Kidney tubule cell (primary cell): Measurements from ENCODE around the gene SNTG2.

Experiments
- DNase-seq: peaks from one replicate; pipeline ENCODE4 v3.0.0-alpha.2; 2018; ENCODE audit warnings: low spot score

SNTG2 gene

DNA sequence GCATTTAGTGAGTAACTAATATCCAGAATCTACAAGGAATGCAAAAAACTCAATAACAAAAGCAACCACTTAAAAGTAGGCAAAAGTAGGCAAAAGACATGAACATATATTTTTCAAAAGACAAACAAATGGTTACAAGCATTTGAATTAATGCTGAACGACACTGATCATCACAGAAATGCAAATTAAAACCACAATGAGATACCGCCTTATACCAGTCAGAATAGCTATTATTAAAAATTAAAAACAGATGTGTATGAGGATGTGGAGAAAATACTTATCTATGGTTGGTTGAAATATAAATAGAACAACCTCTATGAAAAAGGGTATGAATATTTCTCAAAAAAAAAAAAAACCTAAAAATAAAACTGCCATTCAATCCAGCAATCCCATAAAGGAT is 51.7 kb downstream of the SNTG2 start:
- no peak for DNase-seq

DNA sequence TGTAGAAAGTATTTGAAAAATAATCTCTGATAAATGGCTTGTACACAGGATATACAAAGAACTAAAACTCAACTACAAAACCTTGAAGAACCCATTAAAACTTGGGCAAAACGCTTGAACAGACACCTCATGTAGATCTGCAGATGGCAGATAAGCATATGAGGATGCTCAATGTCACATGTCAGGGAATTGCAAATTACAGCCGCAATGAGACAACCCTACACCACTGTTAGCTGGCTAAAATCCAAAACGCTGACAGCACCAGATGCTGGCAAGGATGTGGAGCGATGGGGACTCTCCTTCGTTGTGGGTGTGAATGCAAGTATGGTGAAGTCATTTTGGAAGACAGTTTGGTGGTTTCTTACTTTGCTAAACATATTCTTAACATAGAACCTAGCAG is 53.7 kb downstream of the SNTG2 start:
- no peak for DNase-seq

DNA sequence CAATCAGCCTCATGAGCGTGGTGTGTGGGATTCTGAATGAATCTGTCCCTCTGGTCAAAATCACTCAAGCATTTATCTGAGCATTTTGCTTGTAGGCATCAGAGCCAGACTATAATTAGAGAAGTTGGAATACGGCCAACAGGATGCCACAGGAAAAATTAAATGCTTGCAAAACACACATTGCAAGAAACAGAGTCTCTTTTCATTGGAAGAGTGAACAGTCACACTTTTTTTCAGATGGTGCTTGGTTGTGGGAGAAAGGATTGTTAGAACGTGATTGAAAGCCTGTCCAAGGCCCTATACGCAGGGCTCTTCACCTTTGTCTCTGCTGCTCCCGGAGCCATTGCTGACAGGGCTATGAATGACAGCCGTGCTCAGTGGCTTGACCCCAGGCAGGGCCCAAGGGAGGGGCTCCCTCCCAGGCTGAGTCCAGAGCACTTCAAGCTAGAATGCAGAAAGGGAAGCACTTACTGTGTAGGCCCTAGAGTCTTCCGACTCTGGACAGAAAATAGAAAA is 59.8 kb downstream of the SNTG2 start:
- DNase-seq, result peak; percentile 65

DNA sequence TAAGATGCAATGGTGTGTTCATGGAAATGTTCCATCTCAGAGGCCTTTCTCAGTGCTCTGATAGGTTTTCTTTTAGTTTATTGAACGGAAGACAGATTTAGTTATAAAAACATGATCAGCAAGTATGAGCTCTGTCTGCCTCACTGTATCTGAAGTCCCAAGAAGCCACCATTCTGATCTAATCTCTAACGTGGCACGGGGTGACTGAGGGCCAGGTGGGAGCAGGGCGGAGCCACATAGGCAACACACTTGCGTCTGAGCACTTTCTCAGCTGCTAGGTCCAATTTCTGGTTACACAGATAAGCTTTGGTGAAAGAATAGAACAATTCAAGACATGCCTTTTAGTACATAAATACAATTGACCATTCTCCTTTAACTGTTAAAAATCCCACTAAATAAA is 60.4 kb downstream of the SNTG2 start:
- DNase-seq, result no peak

DNA sequence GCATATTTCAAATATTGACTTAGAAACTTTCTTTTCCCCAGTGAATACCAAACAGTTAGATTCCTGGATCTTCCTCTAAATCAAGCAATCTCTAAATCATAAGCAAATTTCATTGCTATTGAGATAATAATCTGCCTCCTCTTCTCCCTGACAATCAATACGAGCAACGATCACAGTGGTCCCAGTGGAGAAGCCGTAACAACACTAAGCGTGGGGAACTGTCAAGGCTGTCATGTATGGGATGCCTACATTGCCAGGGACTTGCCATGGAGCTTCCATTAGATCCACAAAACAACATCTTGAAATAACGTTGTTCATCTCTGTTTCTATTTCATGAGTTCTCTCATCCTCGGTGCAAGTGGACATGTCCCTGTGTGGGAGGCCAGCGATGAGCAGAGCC is 61.3 kb downstream of the SNTG2 start:
- no peak for DNase-seq

DNA sequence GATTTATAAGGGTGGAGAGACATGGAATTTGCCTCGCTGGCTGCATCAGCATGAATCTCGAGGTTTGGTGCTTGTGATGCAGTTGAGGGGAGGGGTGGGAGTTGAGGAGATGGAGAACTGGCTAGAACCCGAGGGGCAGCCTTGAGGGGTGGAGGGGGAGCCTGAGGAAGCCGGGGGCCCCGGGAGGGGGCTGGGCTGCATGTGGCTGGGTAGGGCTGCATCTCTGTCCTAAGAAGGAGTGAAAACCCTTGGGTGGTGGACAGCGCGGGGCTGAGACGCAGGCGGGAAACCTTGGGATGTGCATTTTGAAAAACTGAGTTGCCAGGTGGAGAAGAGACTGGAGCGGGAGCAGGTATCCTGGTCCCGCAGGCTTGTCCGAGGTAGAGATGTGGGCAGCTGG is 64.2 kb downstream of the SNTG2 start:
- DNase-seq, result no peak

DNA sequence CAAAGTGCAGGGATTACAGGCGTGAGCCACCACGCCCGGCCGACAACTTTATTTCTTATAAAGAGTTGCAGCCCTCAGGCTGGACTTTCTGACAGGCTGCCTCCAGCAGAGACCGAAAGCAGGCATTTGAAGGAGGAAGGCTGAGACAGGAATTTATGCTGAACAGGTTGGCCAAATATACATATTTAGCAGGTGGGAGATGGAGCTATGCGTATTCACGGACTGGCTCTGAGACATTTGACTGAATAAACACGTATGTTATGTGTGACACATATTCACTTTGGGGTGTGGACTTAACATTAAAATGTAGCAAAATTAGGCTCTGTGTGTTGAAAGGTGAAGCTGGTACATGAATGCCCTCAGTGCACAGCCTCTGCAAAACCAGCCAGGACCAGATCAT is 65.9 kb downstream of the SNTG2 start:
- DNase-seq, result no peak

DNA sequence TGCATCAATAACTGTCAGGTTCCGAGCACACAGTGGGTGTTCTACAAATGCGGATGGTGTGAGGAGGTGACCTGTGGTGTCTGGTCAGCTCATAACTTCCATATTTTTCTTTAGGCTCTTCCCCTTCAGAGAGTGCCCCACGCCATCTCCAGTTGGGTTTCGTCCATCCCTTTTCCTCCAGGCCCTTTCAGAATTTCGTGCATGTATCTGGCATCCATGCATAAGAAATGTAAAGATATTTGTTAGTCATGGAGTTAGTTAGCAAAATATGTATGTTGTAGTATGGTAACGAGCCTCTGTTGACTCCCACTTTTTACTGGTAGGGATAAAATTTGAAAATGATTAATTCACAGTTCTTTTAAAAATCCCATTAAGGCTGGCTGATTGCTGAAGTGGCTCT is 67.2 kb downstream of the SNTG2 start:
- no peak for DNase-seq

DNA sequence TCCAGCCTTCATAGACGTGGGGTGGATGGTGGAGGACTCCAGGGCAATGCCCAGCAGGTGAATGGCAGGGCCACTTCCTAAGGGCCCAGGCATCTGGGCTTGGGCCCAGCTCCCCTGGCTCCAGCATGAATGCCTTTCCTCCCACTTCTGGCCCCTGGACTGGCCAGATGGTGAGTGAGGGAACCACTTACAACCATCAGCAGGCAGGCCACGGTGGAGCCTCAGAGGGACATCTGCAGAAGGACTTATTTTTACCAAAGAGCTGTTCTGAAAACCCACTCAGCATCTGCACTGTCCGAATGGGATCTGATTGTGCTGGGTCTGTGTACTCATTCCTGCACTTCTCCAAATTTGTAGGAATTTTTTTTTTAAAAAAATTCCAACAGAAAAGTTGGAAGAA is 69.6 kb downstream of the SNTG2 start:
- DNase-seq, result no peak

GRCh38 chr2:1022178-1022577 is 71.5 kb downstream of the SNTG2 start:
- DNase-seq, result no peak

GRCh38 chr2:1024981-1025380 is 74.3 kb downstream of the SNTG2 start:
- DNase-seq, result peak; percentile 4

DNA sequence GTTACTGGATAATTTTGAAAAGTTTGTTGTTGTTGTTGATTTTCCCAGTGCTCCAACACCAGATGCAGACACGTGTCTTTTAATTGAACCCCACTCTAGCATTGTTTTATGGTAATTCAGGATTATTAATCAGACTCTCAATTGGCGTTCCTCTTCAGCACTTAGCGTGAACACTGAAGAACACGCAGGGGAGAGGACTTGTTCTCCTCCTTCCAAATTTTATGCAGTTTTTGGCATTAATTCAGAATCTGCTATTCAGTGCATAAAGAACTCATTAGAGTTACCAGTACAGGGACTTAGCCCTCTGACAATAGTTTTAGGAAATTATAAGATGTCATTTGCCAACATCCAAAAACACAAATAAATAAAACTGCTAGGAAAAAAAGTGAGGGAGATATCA is 75.5 kb downstream of the SNTG2 start:
- DNase-seq, result no peak

DNA sequence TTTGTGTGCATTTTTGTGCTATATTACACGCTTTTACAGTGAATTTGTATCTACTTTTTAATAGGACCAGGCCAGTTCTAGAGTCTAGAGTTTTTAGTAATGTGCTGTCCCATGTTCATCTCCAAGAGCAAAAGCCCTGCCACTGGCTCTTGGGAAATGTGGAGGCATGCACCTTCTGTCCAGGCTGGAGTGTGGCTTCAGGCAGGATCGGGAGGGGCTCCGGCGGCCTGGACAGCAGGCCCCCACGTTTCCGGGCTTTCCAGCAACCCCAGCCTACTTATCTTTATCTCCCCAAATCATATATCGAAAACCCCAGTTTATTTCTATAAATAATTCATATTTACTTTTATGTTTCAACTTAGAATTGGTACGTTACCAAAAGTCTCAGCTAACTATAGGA is 78.2 kb downstream of the SNTG2 start:
- no peak for DNase-seq

DNA sequence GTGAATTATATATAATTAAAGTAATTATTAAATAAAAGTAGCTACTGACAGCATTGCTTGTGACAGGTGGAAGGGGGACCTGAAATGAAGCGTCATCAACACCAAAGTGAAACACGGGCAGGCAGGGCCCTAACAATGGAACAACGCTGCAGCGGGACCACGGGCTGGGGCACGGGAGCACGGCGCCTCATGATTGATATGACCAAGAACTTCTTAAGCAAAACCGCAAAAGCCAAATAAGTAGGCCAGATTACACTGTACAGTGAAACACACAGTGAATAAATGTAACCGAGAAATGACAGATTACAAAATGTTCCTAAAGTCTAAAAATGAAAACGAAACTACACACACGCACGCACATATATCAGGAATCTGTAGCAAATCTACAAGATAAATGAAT is 81.4 kb downstream of the SNTG2 start:
- no peak for DNase-seq

GRCh38 chr2:1033069-1033468 is 82.4 kb downstream of the SNTG2 start:
- DNase-seq, result no peak

GRCh38 chr2:1037066-1037465 is 86.4 kb downstream of the SNTG2 start:
- no peak for DNase-seq

DNA sequence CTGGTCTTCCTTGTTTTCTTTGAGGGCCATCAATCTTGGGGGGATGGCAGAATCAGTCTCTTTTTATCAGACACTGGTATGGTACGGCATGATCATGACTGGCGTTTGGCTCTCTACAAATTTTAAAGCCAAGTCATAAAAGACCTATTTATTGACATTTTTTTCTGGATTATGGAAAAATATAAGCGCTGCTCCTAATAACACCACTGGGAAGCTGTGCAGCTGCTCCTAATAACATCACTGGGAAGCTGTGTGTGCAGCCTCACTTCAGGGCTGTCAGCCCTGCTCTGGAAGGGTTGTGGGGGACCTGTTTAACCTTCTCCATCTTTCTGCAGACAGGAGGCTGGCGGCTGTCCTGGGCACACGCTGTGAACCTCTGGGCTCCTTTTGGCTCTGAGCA is 88.9 kb downstream of the SNTG2 start:
- no peak for DNase-seq

DNA sequence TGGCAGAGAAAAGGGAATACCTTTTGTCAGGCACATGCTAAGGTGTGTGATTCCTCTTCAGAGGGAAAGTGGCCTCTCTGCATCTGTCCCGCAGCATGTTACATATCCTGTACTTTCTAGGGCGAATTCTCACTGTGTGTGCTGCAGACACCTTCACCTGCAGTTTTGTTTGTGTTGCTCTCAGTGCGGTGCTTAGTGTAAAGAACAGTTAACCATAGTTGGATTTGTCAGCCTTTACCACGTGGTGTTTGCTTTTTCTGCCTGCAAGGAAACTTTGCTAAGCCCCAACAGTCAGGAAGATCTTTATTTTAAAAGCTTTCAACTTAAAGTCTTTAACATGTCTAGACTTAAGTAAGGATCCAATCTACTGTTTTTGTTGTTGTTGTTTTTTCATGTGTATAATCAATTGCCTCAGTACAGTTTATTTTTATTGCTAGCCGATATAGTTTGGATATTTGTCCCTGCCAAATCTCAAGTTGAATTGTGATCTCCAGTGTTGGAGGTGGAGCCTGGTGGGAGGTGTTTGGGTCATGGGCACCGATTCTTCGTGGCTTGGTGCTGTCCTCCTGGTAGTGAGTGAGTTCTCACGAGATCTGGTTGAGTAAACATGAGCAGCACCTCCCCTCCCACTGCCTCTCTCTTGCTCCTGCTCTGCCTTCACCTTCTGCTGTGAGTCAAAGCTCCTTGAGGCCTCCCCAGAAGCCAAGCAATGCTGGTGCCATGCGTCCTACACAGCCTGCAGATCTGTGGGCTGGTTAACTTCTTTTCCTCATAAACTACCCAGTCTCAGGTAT is 90.6 kb downstream of the SNTG2 start:
- DNase-seq, result peak; percentile 23

GRCh38 chr2:1045109-1045508 is 94.5 kb downstream of the SNTG2 start:
- DNase-seq, result no peak

DNA sequence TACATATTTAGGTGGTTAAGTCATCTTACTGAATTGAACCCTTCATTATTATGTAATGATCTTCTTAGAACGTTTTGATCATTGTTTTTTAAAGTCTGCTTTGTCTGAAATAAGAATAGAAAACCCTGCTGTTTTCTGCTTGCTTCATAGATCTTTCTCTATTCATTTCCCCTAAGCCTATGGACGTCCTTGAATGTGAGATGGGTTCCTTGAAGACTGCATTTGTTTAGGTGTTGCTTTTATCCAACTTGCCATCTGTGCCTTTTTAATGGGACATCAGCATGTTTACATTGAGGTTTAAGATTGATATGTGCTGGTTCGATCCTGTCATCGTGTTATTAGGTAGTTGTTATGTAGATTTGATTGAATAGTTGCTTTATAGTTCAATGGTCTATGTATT is 95.4 kb downstream of the SNTG2 start:
- no peak for DNase-seq

GRCh38 chr2:1047485-1047884 is 96.8 kb downstream of the SNTG2 start:
- DNase-seq, result peak; percentile 24

DNA sequence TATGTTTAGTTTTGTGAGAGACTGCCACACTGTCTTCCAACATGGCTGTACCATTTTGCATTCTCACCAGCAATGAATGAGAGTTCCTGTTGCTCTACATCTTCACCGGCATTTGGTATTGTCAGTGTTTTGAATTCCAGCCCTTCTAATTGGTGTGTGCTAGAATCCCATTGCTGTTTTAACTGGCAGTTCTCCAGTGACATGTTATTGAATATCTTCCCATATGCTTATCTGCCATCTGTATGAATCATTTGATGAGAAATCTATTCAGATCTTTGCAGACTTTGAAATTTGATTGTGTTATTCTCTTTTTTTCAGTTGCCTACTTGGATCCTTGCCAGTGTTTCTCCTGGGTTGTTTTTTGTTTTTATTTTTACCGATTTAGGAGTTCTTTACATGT is 99.0 kb downstream of the SNTG2 start:
- DNase-seq, result no peak

- DNase-seq, result peak; percentile 63
These were observed 100.4 kb downstream of the SNTG2 start for GRCh38 chr2:1051075-1051474.

DNA sequence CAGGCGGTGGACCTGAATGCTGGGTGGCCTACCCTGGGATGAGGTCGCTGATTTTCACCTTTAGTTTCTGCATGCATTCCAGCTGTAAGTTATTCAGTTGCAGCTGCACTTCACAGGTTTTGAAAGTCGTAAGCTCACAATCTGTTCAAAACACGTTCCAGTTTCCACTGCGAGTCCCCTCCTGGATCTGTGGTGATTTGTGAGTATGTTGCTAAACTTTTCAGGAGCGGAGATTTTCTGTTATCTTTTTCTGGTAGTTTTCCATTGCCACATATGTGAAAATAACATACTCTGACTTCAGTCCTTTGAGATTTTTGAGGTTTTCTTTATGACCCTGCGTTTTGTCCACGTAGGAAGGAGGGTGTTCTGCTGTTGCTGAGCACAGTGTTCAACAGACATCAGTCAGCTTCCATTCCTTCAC is 102.1 kb downstream of the SNTG2 start:
- DNase-seq, result peak; percentile 20
